GM21528 (cell line): ENCODE measurements around the gene GOLPH3.
"Not testable (repeated sequence)": the region's sequence is repeated elsewhere in the genome, so short reads cannot be mapped to it uniquely, and the experiment has no call there.

Source experiments
- ATAC-seq: cut with Tn5 transposase; IDR thresholded peaks from one replicate; pipeline ENCODE4 v1.9.1; 2021; ENCODE audit warnings: mild to moderate bottlenecking, moderate library complexity; ENCODE audit not compliant: unreplicated experiment, low FRiP score

GOLPH3 gene

DNA sequence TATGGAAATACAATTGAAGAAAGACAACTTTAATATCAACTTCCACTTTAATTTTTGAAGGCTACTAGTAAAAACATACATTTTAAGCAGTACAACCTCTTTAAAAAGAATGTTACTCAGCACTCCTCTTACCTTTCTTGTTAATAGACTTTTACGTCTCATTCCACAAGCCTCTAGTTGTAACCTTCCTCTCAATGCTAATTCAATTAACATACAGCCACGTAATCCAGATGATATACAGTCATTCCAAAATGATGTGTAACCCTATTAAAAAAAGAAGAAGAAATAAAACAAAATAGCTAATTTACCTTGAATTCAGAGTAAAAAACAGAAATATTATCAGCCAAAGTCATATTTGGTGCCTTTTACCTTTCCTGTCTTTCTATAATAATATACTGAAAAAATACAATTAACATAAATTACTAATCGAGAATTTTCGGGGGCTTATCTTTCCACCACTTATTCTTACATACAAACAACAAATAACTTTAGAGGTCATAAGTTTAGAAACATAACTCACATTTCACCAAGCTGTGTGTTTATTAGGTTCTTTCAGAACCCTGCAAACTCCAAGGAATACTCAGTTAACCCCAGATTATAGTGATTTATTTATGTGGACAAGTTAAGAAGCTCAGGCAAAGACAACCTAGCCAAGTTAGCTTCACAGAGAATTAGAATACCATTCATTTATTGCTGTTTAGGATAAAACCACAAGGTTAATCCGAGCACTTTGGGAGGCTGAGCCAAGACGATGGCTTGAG is 30.3 kb downstream of the GOLPH3 start:
- ATAC-seq, result no peak

DNA sequence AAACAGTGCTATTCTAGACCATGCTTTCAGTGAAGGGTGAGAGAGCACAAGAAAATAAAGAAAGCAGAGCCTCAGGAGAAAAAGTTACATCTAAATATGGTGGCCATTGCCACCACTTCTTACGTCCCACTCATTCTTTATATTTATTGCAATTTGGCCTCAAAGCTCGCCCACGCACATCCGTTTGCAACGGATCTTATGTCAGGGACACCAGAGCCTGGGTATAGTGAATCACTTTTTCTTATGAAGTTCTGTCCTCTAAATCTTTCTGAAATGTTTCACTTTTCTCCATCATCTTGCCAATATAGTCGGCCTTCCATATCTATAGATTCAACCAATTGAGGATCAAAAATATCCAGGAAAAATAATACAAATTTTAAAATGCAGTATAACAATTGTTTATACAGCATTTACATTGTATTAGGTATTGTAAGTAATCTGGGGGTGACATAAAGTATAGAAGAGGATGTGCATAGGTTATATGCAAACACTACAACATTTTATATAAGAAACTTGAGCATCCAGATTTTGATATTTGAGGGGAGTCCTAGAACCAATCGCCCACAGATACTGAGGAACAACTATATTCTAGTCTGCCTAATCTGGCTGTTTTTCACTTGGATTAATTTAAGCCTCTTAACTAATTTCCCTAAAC is 35.2 kb downstream of the GOLPH3 start:
- no peak for ATAC-seq

DNA sequence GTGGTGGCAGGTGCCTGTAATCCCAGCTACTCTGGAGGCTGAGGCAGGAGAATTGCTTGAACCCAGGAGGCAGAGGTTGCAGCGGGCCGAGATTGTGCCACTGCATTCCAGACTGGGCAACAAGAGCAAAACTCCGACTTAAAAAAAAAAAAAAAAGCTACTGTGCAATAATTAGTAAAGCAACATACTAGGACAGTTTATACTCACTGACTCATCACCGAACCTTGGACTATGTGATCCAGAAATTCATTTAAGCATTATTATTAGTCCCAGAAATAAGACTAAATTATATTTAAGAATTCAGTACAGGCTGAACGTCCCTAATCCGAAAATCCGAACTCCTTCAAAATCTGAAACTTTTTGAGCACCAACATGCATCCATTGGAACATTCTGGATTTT is 37.8 kb downstream of the GOLPH3 start:
- no peak for ATAC-seq

DNA sequence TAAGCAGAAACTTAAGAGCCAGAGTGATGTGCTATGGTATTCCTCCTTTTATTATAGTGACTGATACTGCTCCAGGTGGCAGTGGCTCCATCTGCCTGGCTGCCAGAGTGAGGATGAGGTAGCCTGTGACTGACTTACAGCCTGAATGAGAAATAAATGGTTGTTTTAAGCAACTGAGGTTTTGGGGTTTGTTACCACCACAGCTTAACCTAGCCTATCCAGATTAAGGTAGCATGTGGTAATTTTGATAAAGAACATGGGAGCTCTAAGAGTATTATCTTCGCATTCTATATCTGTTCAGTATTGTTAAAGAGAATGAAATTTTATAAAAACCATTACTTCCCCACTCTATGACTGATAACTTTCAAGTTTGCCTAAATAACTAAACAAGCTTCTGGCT is 39.0 kb downstream of the GOLPH3 start:
- no peak for ATAC-seq

DNA sequence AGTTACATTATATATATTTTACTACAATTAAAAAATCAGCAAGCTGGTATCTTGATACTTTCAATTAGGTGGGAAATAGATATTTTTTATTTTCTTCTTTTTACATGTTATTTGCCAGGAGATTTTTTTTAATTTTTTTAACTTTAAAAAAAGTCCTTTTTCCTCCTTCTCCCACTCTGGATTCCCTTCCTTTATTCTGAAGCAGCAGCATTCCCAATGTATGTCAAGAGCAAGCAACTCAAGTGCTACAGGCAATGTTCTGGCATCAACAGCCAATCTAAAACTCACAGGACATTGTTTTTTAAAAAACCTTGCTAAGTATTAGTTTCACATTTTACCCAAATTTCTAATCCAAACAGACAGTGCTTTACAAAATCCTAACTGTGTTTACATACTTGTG is 41.4 kb downstream of the GOLPH3 start:
- ATAC-seq, result no peak

DNA sequence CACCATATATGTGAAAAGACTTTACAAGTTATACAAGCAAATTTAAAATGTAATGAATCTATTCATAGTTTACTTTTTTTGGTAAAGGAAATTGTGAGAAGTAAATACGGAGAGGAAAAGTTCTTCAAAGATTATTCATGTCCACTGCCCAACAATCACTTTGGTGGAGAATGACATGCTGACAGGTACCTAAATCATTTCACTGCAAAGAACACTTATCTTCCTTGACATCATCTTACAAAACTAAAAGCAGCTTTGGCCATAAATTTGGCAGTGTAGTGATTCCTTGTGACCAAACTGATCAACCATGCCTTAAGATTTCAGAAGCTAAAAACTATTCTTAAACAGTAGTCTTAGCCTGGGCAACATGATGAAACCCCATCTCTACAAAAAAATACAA is 42.5 kb downstream of the GOLPH3 start:
- ATAC-seq, result no peak

DNA sequence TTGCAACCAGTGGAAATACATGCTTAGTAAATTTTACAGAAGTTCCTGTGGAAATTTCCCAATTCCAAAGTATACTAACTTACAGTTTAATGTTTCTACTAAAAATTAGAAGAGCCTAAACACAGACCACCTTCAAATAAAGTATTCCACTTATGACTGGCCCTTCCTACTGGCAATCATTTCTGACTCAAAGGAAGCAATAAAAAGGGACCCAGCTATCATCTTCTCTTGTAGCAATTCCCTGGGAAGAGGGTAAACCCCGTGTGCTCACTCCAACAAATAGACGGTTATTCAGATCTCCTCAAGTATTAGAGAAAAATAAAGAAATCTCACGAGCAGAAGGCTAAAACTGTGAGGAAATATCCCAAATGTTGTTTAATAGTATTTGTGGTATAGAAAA is 43.3 kb downstream of the GOLPH3 start:
- ATAC-seq, result no peak

DNA sequence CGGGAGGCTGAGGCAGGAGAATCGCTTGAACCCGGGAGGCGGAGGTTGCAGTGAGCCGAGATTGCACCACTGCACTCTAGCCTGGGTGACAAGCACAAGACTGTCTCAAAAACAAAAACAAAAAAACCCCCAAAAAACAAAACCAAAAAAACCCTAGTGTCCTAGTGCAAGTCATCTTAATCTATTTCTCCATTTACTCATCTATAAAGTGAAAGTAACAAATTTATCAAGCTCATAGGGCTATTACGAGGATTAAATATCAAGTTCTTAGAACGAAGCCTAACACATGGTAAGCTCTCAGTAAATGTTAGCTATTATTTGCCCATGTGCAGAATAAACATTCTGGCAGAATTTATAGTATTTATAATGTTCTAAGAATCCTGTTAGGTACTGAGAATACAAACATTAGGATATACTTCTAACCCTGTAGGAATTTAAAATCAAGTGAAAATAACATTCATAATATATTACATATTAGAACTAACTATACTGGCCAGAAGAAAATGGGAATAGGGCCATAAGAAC is 45.0 kb downstream of the GOLPH3 start:
- ATAC-seq, result no peak

DNA sequence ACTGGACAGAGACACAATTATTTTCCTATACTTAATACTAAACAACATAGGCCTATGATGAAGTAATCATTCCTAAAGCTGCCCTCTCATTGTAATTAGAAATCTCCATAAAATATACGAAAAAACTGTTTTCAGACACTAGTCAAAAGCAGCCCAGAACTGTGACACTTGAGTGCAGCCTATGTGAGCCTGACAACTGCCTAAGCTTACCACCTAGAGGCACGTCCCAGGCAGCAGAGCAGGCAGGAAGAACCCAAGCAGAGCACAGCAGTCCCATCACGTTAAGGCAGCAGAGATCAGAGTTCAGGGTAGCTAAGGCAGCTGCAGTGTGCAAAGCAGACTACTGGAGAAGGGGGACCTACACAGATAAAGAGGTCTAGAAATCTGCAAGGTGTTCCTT is 46.4 kb downstream of the GOLPH3 start:
- no peak for ATAC-seq

DNA sequence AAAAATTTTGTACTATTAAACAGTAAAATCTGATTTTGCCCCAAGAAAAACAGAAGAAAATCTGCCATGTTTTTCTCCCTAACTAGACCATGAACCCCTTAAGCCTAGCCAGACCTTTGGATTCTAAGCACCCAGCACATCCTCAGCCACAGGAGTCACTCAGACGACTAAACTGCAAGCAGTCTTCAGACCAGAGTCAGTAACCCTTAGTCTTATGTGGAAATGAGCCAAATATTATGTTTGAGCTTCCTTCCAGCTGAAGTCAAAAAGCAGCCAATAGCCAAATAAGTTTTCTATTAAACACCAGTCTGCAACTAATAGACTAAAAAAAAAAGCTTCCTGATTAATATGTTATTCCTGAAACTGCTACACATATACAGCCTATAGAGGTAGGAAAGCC is 47.4 kb downstream of the GOLPH3 start:
- no peak for ATAC-seq

DNA sequence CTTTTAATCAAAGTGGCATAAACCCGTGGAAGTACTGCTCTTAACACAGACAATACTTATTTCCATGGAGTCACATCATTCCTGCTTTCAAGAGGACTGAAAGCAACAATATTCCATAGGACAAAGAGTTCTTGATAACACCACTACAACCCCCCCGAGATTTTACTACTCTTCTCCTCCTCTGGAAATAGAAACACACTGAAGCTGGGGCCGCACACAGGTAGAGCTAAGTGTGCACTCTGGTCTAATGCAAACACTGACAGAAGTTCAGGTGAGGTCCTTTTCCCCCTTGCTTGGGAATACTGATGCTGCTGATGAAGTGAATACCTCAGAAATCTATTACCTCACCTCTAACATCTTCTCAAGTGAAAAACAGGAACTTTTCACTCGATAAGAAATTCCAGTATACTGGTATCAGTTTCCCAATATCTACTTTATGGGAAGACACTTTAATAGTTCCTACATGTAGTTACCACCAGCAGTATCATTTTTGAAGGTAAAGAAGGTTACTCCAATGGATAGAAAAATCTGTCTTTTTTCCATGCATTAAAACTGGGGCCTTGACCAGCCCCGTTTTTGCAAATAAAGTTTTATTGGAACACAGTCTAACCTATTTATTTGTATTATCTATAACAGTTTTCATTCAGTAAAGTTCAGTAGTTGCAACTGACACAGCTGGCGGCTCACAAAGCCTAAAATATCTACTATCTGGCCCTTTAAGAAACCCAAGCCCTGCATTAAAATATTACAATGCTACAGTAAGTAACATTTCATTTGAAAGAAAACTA is 50.0 kb downstream of the GOLPH3 start:
- ATAC-seq, result no peak

DNA sequence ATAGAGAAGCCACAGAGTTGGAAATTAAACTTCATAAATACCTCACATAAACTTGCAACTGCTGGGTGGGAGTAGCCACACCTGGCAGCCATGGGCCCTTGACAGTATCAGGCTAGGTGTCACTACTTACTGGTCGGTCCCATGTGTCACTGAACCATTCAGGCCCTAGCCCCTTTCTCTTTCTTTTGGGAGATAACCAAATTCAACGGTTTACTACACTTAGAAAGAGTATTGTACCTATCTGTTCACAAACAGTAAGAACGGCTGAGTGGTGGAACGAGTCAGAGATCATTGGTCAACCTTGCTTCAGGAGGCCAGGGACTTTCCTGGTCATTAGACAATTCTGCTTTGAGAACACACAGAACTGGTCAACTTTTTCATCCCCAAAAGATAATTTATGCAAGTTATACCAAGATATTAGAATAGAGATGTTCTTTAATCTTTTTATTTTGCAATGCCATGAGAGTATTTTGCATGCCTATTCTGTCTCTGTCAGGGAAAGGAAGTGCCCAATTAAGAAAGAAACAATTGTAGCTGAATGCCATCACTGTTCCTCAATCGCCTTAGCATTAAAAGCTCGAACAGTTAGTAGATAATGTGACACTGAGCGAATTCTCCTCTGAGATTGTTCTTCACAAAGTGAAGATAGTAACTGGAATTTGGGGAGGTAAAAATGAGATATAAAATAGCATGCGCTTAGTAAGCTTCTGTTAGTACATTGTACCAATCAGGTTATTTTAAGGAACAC is 50.9 kb downstream of the GOLPH3 start:
- ATAC-seq, result no peak

DNA sequence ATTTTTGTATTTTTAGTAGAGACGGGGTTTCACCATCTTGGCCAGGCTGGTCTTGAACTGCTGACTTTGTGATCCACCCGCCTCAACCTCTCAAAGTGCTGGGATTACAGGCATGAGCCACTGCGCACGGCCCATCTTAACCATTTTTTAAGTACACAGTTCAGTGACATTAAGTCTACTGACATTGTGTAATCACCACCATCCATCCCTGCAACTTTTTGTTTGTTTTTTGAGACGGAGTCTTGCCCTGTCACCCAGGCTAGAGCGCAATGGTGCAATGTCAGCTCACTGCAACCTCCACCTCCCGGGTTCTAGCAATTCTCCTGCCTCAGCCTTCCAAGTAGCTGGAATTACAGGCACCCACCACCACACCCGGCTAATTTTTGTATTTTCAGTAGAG is 55.2 kb downstream of the GOLPH3 start:
- ATAC-seq, result not testable (repeated sequence)

DNA sequence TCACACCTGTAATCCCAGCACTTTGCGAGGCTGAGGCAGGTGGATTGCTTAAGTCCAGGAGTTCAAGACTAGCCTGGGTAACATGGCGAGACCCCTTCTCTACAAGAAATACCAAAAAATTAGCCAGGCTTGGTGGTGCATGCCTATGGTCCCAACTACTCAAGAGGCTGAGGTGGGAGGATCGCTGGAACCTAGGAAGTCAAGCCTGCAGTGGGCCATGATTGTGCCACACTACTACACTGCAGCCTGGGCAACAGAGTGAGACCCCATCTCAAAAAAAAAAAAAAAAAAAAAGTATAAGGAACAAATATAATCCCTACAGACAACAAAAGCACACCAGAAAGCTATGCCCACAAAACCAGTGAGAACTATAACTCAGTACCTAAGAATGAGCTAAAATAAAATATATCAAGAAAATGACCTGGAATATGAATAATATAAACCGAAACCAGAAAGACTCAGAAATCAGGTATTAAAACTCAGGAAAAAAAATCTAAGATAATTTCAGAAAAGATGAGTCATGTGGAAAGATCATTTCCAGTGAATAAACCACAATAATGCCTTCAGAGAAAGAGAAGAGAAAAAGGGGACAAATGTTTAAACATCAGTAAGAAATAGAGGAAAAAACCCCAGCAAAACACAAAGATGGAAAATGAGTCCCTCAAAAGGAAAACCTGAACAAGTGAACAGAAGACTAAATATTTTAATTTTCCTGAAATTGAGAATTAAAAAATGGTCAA is 57.4 kb downstream of the GOLPH3 start:
- ATAC-seq, result no peak

DNA sequence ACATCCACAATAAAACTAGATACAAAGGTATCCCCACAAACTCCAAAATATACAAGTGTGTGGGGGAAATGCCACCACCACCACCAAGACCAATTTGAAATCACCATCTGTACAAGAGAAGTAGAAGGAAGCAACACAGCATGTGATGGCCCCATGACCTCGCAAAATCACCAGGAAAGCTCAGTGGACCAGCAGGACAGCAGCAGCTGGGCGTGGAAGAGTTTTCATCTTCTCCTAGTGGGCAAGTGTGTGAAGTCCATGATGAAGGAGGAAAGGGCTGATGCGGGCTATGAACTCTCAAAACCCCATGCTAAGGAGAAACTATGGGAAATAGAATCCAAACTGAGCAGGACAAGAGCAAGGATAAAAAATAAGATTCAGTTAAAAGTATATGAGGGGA is 58.1 kb downstream of the GOLPH3 start:
- no peak for ATAC-seq

DNA sequence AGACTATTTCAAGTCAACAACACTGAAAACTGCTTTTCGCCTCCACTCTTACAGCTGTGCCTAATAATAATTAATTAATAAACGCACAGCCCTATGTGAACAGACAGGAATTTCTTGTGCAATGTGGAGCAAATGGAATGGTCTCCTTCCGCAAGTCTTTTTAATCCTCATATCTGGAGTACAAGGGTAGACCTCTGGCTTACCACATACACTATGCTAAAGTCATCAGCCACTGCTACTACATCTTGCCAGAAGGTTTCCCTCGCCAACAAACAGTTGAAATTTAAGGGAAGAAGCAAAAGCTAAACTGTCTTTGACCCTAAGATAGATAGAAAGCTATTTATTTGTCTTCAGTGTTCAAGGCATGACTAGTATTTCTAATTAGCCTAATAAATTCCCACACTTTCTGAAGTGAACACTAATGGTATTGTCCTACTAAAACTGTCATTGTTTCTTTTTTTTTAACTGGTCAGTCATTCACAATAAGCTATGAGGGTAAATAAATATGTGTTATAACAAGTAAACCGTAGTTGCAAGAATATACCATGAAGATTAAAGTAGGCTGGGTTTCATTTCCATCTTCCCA is 63.9 kb downstream of the GOLPH3 start:
- ATAC-seq, result no peak

DNA sequence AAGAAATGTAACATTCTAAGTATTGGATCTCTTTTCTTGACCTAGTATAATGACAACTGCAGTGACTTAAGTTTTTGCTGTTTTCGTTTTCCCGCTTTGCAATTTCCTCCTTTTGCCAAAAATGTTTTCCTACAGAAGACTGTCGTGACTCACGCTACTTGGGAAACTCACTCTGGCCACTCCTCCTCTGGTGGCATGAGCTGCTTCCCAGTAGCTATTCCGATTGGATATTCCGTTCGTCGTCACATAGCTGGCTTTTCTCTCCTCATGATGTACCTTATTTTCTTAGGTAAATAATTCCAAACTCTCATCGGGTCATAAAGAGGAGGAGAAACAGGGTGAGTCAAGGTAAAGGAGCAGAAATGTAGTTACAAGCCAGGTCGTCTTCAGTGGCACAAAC is 64.9 kb downstream of the GOLPH3 start:
- no peak for ATAC-seq

DNA sequence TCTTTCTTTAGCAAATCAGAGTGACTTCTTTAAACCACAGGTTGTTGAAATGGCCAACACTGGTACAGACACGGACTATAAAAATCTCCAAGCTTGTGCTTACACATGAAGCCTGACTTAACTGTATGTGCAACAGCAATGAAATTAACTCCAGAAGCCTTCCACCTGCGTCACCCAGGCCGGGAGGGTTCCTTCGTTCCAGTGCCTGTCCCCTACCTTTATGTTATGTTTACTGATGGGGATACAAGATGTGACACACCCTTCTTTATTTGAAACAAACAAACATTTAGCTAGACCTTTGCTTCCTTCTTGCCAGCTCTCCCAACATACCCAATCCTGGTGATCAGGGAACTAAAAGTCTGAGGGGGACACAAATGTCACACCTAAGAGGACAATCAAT is 66.0 kb downstream of the GOLPH3 start:
- ATAC-seq, result no peak

DNA sequence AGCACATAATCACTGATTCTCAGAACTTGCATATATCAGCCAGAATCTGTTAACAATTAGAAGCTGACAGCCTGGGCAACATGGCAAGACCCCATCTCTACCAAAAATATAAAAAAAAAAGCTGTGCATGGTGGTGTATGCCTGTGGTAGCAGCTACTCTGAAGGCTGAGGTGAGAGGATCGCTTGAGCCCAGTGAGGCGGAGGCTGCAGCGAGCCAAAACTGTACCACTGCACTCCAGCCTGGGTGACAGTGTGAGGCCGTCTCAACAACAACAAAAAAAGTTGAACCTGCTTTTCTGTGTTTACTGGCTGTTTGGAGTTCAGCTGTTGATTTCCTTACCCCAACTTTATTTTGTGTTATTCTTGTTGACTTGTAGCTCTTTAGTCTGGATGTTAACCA is 66.8 kb downstream of the GOLPH3 start:
- ATAC-seq, result no peak

DNA sequence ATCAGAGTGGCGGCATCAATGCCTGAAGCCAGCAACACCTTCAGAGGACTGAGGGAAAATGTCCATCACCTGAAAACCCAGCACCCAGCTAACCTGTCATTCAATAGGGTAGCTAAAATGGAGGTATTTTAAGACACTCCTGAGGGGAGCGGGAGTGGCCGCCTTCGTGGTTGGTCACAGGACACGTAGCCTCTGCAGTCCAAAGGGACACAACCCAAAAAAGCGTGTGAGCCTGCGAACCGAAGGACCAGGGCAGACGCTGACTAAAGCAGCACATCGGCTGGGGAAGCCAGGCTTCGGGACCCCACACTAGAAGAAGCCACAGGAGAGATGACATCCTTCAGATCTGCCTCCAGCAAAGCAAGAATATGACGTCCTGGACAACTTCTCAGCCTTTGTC is 70.6 kb downstream of the GOLPH3 start:
- ATAC-seq, result no peak
